Keratinocyte (primary cell): ENCODE results near the gene FXN. TPM values are rescaled to one million over a fixed set of nuclear protein-coding genes. Genes with fewer than 3 reads are reported as not detected.

Experiments
- DNase-seq: peaks from one replicate; pipeline ENCODE4 v3.0.0-alpha.2; 2011; ENCODE audit warnings: low read depth, missing footprints, low spot score
- FAIRE-seq: peaks from 2 replicates; lab custom pipeline; 2011; peaks lifted over from hg19 to GRCh38; lab: Jason Lieb, UNC
- H2AFZ ChIP-seq: 2 replicates; pipeline ENCODE4 v1.6.0; 2012; ENCODE audit warnings: low read length, control low read depth, inconsistent platforms; ENCODE audit not compliant: control insufficient read depth
- H3K27ac ChIP-seq: 2 replicates; pipeline ENCODE4 v1.5.1; 2011; ENCODE audit warnings: low read length; ENCODE audit not compliant: control insufficient read depth, insufficient read depth
- H3K27me3 ChIP-seq: 3 replicates; pipeline ENCODE4 v1.6.0; 2011; ENCODE audit warnings: low read length; ENCODE audit not compliant: control insufficient read depth, insufficient read depth; ENCODE audit errors: extremely low read depth
- H3K36me3 ChIP-seq, 2 experiments: 2 replicates in 1 of 2; 3 replicates in 1 of 2; pipeline ENCODE4 v1.5.1; 2011; ENCODE audit warnings: low read length in 2 of 2, mild to moderate bottlenecking in 1 of 2; ENCODE audit not compliant: control insufficient read depth in 2 of 2, insufficient read depth in 2 of 2; ENCODE audit errors: extremely low read depth in 1 of 2
- H3K4me1 ChIP-seq: 3 replicates; pipeline ENCODE4 v1.5.1; 2011; ENCODE audit warnings: low read length; ENCODE audit not compliant: control insufficient read depth, insufficient read depth; ENCODE audit errors: extremely low read depth
- H3K4me2 ChIP-seq: 3 replicates; pipeline ENCODE4 v1.6.0; 2011; ENCODE audit warnings: low read depth, low read length; ENCODE audit not compliant: control insufficient read depth, insufficient read depth; ENCODE audit errors: extremely low read depth
- H3K4me3 ChIP-seq, 3 experiments: fragments of 200-600 bp in 1 of 3; sonication (generic) in 1 of 3; 2 replicates in 2 of 3; 3 replicates in 1 of 3; pipeline ENCODE4 v1.5.1; 2011 to 2016; ENCODE audit warnings: low read length in 3 of 3, mild to moderate bottlenecking in 3 of 3, control low read depth in 2 of 3, inconsistent platforms in 1 of 3, low read depth in 1 of 3, mixed read lengths in 1 of 3, mixed run types in 1 of 3, moderate library complexity in 1 of 3; ENCODE audit not compliant: control insufficient read depth in 2 of 3, insufficient read depth in 2 of 3; ENCODE audit errors: extremely low read depth in 1 of 3
- H3K79me2 ChIP-seq: 2 replicates; pipeline ENCODE4 v1.6.0; 2012; ENCODE audit warnings: low read length; ENCODE audit not compliant: control insufficient read depth, insufficient read depth
- H3K9ac ChIP-seq: 3 replicates; pipeline ENCODE4 v1.6.0; 2011; ENCODE audit warnings: low read length; ENCODE audit not compliant: control insufficient read depth, insufficient read depth; ENCODE audit errors: extremely low read depth
- H3K9me1 ChIP-seq: 3 replicates; pipeline ENCODE4 v1.6.0; 2011; ENCODE audit warnings: low read length; ENCODE audit not compliant: control insufficient read depth, insufficient read depth; ENCODE audit errors: extremely low read depth
- H3K9me3 ChIP-seq: 2 replicates; pipeline ENCODE4 v1.5.1; 2012; ENCODE audit warnings: low read depth, low read length; ENCODE audit not compliant: control insufficient read depth
- H4K20me1 ChIP-seq: 3 replicates; pipeline ENCODE4 v1.6.0; 2011; ENCODE audit warnings: low read length; ENCODE audit not compliant: control insufficient read depth, insufficient read depth; ENCODE audit errors: extremely low read depth
- EZH2 ChIP-seq: IDR thresholded peaks from one replicate; pipeline ENCODE4 v1.6.1; 2012; ENCODE audit warnings: inconsistent platforms, mild to moderate bottlenecking, low read length, moderate library complexity
- dilution Hi-C: fragments of 300-500 bp; cut with MboI; formaldehyde crosslinking; loops from one replicate; pipeline ENCODE4 v1.7.0; 2020; ENCODE audit warnings: low sequenced_read_pairs; ENCODE audit not compliant: extremely low pct_ligation_motif_present
- polyA plus RNA-seq, 5 experiments: library from polyadenylated mRNA; depleted of rRNA in 3 of 5; stranded (reverse) in 3 of 5; stranded (forward) in 1 of 5; unstranded in 1 of 5; fragments of >200 nt; gene quantifications; 1 replicate in 1 of 5; 2 replicates in 3 of 5; 3 replicates in 1 of 5; pipeline versions ENCODE4 v1.2.1 to v1.2.3, GENCODE V29; 2011 to 2012; ENCODE audit warnings: missing spikeins in 2 of 5, low read depth in 1 of 5, low replicate concordance in 1 of 5
- TF ChIP-seq, protein P1 (sequence below), 3 experiments: IDR thresholded peaks in 1 of 3; conservative IDR thresholded peaks in 1 of 3; optimal IDR thresholded peaks in 1 of 3; 2 replicates in 2 of 3; 3 replicates in 1 of 3; pipeline versions ENCODE3 to v1.5.1; 2011; ENCODE audit warnings: low read length in 3 of 3, mild to moderate bottlenecking in 3 of 3, moderate library complexity in 2 of 3, control low read depth in 1 of 3, inconsistent platforms in 1 of 3; ENCODE audit not compliant: insufficient read depth in 2 of 3; ENCODE audit errors: extremely low read depth in 1 of 3

Gene FXN
- polyA plus RNA-seq, 1 donor (not counting 4 experiments of a cell fraction or from before 2014, with no cell fraction given), result 24.3 TPM

DNA sequence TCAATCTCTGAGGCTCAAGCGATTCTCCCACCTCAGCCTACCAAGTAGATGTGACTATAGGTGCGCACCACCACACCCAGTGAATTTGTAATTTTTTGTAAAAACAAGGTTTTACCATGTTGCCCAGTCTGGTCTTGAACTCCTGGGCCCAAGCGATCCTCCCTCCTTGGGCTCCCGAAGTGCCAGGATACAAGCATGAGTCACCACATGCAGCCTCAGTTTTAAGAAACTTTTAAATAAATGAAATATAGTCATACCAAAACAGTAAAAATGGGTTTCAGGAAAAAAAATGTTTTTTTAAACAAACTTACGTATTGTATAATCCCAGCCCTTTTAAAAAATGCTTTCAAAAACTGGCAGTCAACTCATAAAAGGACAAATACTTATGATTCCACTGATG lies 26.6 kb downstream of the FXN start:
- no peaks in the 10 kb centered on the region for H4K20me1 ChIP-seq
- FAIRE-seq, result no peak
- no peak overlapping the region for H3K27ac ChIP-seq
- no peak for DNase-seq
- no peak overlapping the region for H3K9ac ChIP-seq
- no peak overlapping the region for H3K4me2 ChIP-seq
- dilution Hi-C loops, result no loop called here
- TF ChIP-seq, protein P1, sequence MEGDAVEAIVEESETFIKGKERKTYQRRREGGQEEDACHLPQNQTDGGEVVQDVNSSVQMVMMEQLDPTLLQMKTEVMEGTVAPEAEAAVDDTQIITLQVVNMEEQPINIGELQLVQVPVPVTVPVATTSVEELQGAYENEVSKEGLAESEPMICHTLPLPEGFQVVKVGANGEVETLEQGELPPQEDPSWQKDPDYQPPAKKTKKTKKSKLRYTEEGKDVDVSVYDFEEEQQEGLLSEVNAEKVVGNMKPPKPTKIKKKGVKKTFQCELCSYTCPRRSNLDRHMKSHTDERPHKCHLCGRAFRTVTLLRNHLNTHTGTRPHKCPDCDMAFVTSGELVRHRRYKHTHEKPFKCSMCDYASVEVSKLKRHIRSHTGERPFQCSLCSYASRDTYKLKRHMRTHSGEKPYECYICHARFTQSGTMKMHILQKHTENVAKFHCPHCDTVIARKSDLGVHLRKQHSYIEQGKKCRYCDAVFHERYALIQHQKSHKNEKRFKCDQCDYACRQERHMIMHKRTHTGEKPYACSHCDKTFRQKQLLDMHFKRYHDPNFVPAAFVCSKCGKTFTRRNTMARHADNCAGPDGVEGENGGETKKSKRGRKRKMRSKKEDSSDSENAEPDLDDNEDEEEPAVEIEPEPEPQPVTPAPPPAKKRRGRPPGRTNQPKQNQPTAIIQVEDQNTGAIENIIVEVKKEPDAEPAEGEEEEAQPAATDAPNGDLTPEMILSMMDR (optimal IDR thresholded peaks at IDR 0.05 in 1 of 3, IDR thresholded peaks at IDR 0.05 in 1 of 3, conservative IDR thresholded peaks at IDR 0.05 in 1 of 3; ENCODE audit: extremely low read depth in 1 of 3, insufficient read depth in 2 of 3, low read length in 3 of 3), result no peak
- no peak for TF ChIP-seq EZH2
- no peak overlapping the region for H2AFZ ChIP-seq
- no peaks in the 10 kb centered on the region for H3K4me1 ChIP-seq
- H3K9me3 ChIP-seq, result no peaks in the 10 kb centered on the region
- no peak overlapping the region for H3K4me3 ChIP-seq
- peaks cover 0 to 3% of the 10 kb centered on the region in 2 experiments for H3K36me3 ChIP-seq
- H3K9me1 ChIP-seq, result no peaks in the 10 kb centered on the region
- no peaks in the 10 kb centered on the region for H3K27me3 ChIP-seq
- H3K79me2 ChIP-seq, result no peaks in the 10 kb centered on the region

DNA sequence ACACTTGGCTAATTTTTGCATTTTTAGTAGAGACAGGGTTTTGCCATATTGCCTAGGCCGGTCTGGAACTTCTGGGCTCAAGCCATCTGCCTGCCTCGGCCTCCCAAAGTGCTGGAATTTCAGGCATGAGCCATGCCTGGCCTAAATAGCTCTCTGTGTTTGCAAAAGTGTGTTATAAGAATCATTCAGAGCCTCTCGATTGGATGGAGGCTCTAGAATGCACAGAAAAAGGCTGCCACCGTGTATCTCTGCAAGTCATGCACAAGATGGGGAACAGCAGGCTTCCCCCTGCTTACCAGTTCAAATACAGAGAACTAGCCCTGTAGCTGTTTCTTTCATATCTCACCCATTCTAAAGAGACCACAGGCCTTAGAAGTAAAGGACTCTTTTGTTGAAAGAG lies 28.3 kb downstream of the FXN start:
- no peak for TF ChIP-seq EZH2
- TF ChIP-seq, protein P1 (optimal IDR thresholded peaks at IDR 0.05 in 1 of 3, IDR thresholded peaks at IDR 0.05 in 1 of 3, conservative IDR thresholded peaks at IDR 0.05 in 1 of 3; ENCODE audit: extremely low read depth in 1 of 3, insufficient read depth in 2 of 3, low read length in 3 of 3), result no peak
- Histone ChIP-seq H3K27ac (no peak overlapping the region), H4K20me1 (no peaks in the 10 kb centered on the region), H3K79me2 (no peaks in the 10 kb centered on the region), H3K4me3 (no peak overlapping the region), H3K9me3 (no peaks in the 10 kb centered on the region), H3K4me2 (no peak overlapping the region), H3K27me3 (no peaks in the 10 kb centered on the region), H3K4me1 (no peaks in the 10 kb centered on the region), H3K9ac (no peak overlapping the region), H3K9me1 (no peaks in the 10 kb centered on the region), H3K36me3 (peaks cover 2 to 3% of the 10 kb centered on the region in 2 experiments), H2AFZ (no peak overlapping the region)
- dilution Hi-C loops, result no loop called here
- FAIRE-seq (no peak), DNase-seq (no peak)
